ENCODE measurements around the gene BANF1.

DNA sequence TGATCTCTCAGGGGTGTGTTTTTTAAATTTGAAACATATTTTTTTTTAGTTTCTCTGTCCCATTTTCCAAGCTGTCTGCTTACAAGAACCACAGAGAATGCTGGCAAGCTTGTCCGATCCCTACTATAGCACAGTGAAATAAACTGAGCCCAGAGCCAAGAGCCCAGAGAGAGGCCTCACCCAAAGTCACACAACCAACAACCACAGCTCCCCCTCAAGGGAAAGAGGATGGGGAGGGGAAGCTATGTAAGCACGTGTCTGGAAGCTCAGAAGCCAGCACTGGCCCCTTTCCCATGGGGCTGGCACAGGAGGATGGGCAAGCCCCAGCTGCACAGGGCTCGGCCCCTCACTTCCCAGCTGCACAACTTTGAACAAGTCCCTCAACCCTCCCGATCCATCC lies 44.0 kb upstream of the BANF1 start:
- TF ChIP-seq, protein P1, sequence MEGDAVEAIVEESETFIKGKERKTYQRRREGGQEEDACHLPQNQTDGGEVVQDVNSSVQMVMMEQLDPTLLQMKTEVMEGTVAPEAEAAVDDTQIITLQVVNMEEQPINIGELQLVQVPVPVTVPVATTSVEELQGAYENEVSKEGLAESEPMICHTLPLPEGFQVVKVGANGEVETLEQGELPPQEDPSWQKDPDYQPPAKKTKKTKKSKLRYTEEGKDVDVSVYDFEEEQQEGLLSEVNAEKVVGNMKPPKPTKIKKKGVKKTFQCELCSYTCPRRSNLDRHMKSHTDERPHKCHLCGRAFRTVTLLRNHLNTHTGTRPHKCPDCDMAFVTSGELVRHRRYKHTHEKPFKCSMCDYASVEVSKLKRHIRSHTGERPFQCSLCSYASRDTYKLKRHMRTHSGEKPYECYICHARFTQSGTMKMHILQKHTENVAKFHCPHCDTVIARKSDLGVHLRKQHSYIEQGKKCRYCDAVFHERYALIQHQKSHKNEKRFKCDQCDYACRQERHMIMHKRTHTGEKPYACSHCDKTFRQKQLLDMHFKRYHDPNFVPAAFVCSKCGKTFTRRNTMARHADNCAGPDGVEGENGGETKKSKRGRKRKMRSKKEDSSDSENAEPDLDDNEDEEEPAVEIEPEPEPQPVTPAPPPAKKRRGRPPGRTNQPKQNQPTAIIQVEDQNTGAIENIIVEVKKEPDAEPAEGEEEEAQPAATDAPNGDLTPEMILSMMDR (IDR thresholded peaks at IDR 0.05; ENCODE audit: low read length): no peak
- TF ChIP-seq EZH2 (IDR thresholded peaks at IDR 0.05; ENCODE audit: borderline replicate concordance, low read length): no peak

Measured in OCI-LY1 (cell line).